C4-2B (cell line): ENCODE measurements around the gene GDI1.

Source experiments
- CTCF ChIP-seq: fragments of 450-650 bp; conservative IDR thresholded peaks from 2 replicates; pipeline ENCODE4 v1.5.1; 2017; ENCODE audit warnings: mild to moderate bottlenecking
- ZFX ChIP-seq: fragments of 450-650 bp; IDR thresholded peaks from 2 replicates; pipeline ENCODE4 v1.6.1; 2017

DNA sequence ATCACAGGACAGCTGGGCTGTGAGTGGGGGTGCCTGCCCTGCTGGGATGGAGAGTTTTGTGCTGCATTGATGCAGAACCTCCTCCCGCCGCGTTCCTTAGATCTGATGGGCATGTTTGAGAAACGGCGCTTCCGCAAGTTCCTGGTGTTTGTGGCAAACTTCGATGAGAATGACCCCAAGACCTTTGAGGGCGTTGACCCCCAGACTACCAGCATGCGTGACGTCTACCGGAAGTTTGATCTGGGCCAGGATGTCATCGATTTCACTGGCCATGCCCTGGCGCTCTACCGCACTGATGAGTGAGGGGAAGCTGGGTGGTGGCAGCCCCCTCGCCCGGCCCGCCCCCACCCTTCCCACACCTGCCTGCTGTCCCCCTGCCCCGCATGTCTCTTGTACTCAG is 2.9 kb downstream of the GDI1 start:
- TF ChIP-seq CTCF (no peak), ZFX (no peak)
